Measurements from ENCODE around the gene SDF4. TPM values are rescaled to one million over a fixed set of nuclear protein-coding genes. Genes with fewer than 3 reads are reported as not detected.

SDF4 gene
- total RNA-seq, 1 experiment from 2014 or later: 254 TPM

GRCh38 chr1:1199141-1199960, 32.5 kb downstream of the SDF4 start:
- ChIA-PET POLR2A (ENCODE audit: unreplicated experiment) (no interaction called here), CTCF (no interaction called here)
- no peaks in the 10 kb centered on the region for H3K36me3 ChIP-seq (ENCODE audit: low read depth, low read length)
- H3K4me2 ChIP-seq (ENCODE audit: low read length): no peak overlapping the region
- H3F3A ChIP-seq (ENCODE audit: low read length, unreplicated experiment): no peaks in the 10 kb centered on the region
- H3K9me2 ChIP-seq (replicated peaks; ENCODE audit: low read length): no peaks in the 10 kb centered on the region
- H2AFZ ChIP-seq (ENCODE audit: low read length): no peak overlapping the region
- H3K4me3 ChIP-seq (ENCODE audit: low read length): no peak overlapping the region
- no peaks in the 10 kb centered on the region for H3K4me1 ChIP-seq (ENCODE audit: insufficient read depth, low read length)
- ATAC-seq (no peak), DNase-seq (no peak)
- H3K79me2 ChIP-seq (ENCODE audit: low read length): no peaks in the 10 kb centered on the region
- no peaks in the 10 kb centered on the region for H3K9me3 ChIP-seq (ENCODE audit: low read length)
- no peak overlapping the region for H3K27ac ChIP-seq (ENCODE audit: low read length)
- no peaks in the 10 kb centered on the region for H4K20me1 ChIP-seq (ENCODE audit: low read length)
- TF ChIP-seq EZH2phosphoT487 (IDR thresholded peaks at IDR 0.05; ENCODE audit: borderline replicate concordance, low read length): no peak
- no peak for TF ChIP-seq EZH2 (IDR thresholded peaks at IDR 0.05; ENCODE audit: low read length, unreplicated experiment)
- TF ChIP-seq CTCF (conservative IDR thresholded peaks at IDR 0.05; ENCODE audit: low read depth, low read length): no peak
- H3K9ac ChIP-seq (ENCODE audit: low read length): no peak overlapping the region
- H3K27me3 ChIP-seq (ENCODE audit: low read length): no peaks in the 10 kb centered on the region
- intact Hi-C loops (cut with micrococcal nuclease): no loop called here
- no TSS peak for BruUV-seq (replicated peaks)

DNA sequence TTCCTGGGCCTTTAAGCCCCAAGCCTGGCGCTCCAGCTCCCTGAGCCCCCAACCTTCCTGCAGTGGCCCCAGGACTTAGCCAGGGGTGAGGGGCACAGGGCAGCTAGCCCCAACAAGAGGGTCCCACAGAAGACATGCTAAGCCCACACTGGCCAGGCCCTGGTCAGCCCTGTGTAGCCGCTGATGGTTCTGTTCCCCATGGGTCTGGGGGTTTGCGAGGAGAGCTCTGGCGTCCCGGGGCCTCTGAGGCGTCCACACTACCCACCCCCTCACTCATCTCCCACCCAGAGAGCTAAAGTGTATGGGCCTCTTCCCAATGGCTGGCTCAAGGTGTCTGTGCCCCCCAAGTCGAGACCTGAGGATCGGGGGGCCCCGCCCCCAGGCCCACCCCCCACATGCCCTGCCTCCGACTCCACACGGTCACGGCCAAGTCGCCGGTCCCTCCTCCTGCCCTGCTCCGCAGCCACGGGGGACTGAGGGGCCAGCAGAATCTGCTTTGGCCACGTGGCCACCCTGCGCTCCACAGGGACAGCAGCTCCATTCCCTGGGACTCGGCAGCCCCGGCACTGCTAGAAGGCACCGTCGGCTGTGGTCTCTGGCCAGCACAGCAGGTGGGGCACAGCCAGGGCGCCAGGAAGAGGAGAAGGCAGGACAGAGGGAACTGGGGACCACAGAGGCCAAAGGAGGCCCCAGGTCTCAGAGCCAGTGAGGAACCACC, 33.2 kb downstream of the SDF4 start:
- no peaks in the 10 kb centered on the region for H3K9me3 ChIP-seq (ENCODE audit: low read length)
- H3K27ac ChIP-seq (ENCODE audit: low read length): no peak overlapping the region
- DNase-seq: no peak
- ATAC-seq: no peak
- H3K79me2 ChIP-seq (ENCODE audit: low read length): no peaks in the 10 kb centered on the region
- no peaks in the 10 kb centered on the region for H3K27me3 ChIP-seq (ENCODE audit: low read length)
- no peaks in the 10 kb centered on the region for H3K4me1 ChIP-seq (ENCODE audit: insufficient read depth, low read length)
- POLR2A ChIA-PET (ENCODE audit: unreplicated experiment): no interaction called here
- no peak overlapping the region for H3K9ac ChIP-seq (ENCODE audit: low read length)
- intact Hi-C loops (cut with micrococcal nuclease): no loop called here
- TF ChIP-seq CTCF (conservative IDR thresholded peaks at IDR 0.05; ENCODE audit: low read depth, low read length) (no peak), EZH2 (IDR thresholded peaks at IDR 0.05; ENCODE audit: low read length, unreplicated experiment) (no peak), EZH2phosphoT487 (IDR thresholded peaks at IDR 0.05; ENCODE audit: borderline replicate concordance, low read length) (no peak)
- no peaks in the 10 kb centered on the region for H4K20me1 ChIP-seq (ENCODE audit: low read length)
- H3F3A ChIP-seq (ENCODE audit: low read length, unreplicated experiment): no peaks in the 10 kb centered on the region
- BruUV-seq (replicated peaks): no TSS peak
- no peak overlapping the region for H3K4me3 ChIP-seq (ENCODE audit: low read length)
- CTCF ChIA-PET: no interaction called here
- H2AFZ ChIP-seq (ENCODE audit: low read length): no peak overlapping the region
- H3K36me3 ChIP-seq (ENCODE audit: low read depth, low read length): no peaks in the 10 kb centered on the region
- no peaks in the 10 kb centered on the region for H3K9me2 ChIP-seq (replicated peaks; ENCODE audit: low read length)
- no peak overlapping the region for H3K4me2 ChIP-seq (ENCODE audit: low read length)

Measured in PC-3 (cell line).